GM19397 (cell line): ENCODE measurements around the gene WDR91.
"Not testable (repeated sequence)": the region's sequence is repeated elsewhere in the genome, so short reads cannot be mapped to it uniquely, and the experiment has no call there.

Experiments
- ATAC-seq: cut with Tn5 transposase; IDR thresholded peaks from one replicate; pipeline ENCODE4 v1.9.1; 2021; ENCODE audit warnings: mild to moderate bottlenecking, moderate library complexity; ENCODE audit not compliant: unreplicated experiment

The WDR91 gene

GRCh38 chr7:135180122-135180521 is 31.2 kb downstream of the WDR91 start:
- ATAC-seq: no peak

GRCh38 chr7:135179321-135179925 is 31.9 kb downstream of the WDR91 start:
- ATAC-seq: no peak

GRCh38 chr7:135178364-135178763 is 33.0 kb downstream of the WDR91 start:
- ATAC-seq: no peak

GRCh38 chr7:135177028-135177696 is 34.2 kb downstream of the WDR91 start:
- no peak for ATAC-seq

- ATAC-seq: no peak
Measured at GRCh38 chr7:135175931-135176330, 35.4 kb downstream of the WDR91 start.

GRCh38 chr7:135174941-135175340 is 36.4 kb downstream of the WDR91 start:
- no peak for ATAC-seq

GRCh38 chr7:135173916-135174315 is 37.4 kb downstream of the WDR91 start:
- not testable (repeated sequence) for ATAC-seq

- ATAC-seq: not testable (repeated sequence)
Measured at GRCh38 chr7:135171581-135172291, 39.6 kb downstream of the WDR91 start.

- ATAC-seq: peak; percentile 9
Measured at GRCh38 chr7:135170998-135171481, 40.3 kb downstream of the WDR91 start.

- peak; percentile 72 for ATAC-seq
Measured at GRCh38 chr7:135170274-135170997, 40.9 kb downstream of the WDR91 start, which contains the start of gene CYREN. Gene CYREN, minus strand, starts transcription at chr7:135170707. Its CDS starts 1,785 bp downstream, at chr7:135168922.

GRCh38 chr7:135169964-135170273 is 41.4 kb downstream of the WDR91 start:
- no peak for ATAC-seq

GRCh38 chr7:135169141-135169963 is 42.0 kb downstream of the WDR91 start:
- ATAC-seq: peak; percentile 22

GRCh38 chr7:135168489-135169140 is 42.7 kb downstream of the WDR91 start:
- ATAC-seq: no peak

GRCh38 chr7:135168001-135168400 is 43.3 kb downstream of the WDR91 start:
- no peak for ATAC-seq

- ATAC-seq: no peak
Measured at GRCh38 chr7:135167365-135167917, 43.9 kb downstream of the WDR91 start.

GRCh38 chr7:135166338-135166990 is 44.9 kb downstream of the WDR91 start:
- no peak for ATAC-seq

GRCh38 chr7:135165862-135166261 is 45.5 kb downstream of the WDR91 start:
- ATAC-seq: no peak

GRCh38 chr7:135164357-135165061 is 46.8 kb downstream of the WDR91 start:
- no peak for ATAC-seq
